ENCODE data around the gene KDM4C. TPM values are rescaled to one million over a fixed set of nuclear protein-coding genes. Genes with fewer than 3 reads are reported as not detected.
"Not testable (repeated sequence)": the region's sequence is repeated elsewhere in the genome, so short reads cannot be mapped to it uniquely, and the experiment has no call there.

The KDM4C gene
- total and polyA plus RNA-seq, 5 donors from 2014 or later, result 27.9 to 99.0 (median 32.0) TPM

DNA sequence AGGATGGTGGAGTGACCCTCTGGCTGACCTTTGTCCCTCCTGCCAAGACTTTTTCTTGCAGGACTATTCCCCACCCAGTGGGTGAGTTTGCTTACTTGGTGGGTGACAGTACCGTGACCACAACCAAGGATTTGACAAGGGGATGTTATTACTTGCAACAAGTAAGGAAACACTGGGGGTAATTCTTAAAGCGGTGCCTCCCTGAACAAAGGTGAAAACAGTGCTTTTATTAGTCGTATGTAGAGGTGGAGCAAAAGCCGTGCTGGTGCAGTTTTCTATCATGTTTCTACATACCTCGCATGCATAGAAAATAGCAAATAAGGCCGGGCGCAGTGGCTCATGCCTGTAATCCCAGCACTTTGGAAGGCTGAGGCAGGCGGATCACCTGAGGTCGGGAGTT, 41.0 kb upstream of the KDM4C start:
- H3K4me3 Mint-ChIP-seq, result peak overlapping the region; percentile 2 to 89 (median 87)
- H3K36me3 ChIP-seq (ENCODE audit: control insufficient read depth, insufficient read depth, low read length), result no peaks in the 10 kb centered on the region
- no peaks in the 10 kb centered on the region for H3K27me3 Mint-ChIP-seq
- no peaks in the 10 kb centered on the region for H3K27me3 ChIP-seq (ENCODE audit: control insufficient read depth, insufficient read depth, low read length)
- no peaks in the 10 kb centered on the region for H3K9me3 ChIP-seq (ENCODE audit: control insufficient read depth in 2 of 2, low read length in 2 of 2)
- DNase-seq (no peak), ATAC-seq (ENCODE audit: low read depth in 2 of 2) (no peak)
- H3K36me3 Mint-ChIP-seq, result no peaks in the 10 kb centered on the region
- H3K9me3 Mint-ChIP-seq, result peaks cover 0 to 1% (median 0%) of the 10 kb centered on the region in 7 donors
- peak overlapping the region; percentile 58 for H3K27ac ChIP-seq (ENCODE audit: insufficient read depth, low read length, poor library complexity, severe bottlenecking)
- peak overlapping the region; percentile 60 for H3K4me3 ChIP-seq (ENCODE audit: low read depth, low read length)
- peaks cover 0 to 10% (median 4%) of the 10 kb centered on the region in 4 donors for H3K4me1 Mint-ChIP-seq
- H3K4me1 ChIP-seq (ENCODE audit: control insufficient read depth, insufficient read depth, low read length, poor library complexity, severe bottlenecking), result peaks cover 8% of the 10 kb centered on the region
- peak overlapping the region; percentile 86 to 91 (median 90) for H3K27ac Mint-ChIP-seq

DNA sequence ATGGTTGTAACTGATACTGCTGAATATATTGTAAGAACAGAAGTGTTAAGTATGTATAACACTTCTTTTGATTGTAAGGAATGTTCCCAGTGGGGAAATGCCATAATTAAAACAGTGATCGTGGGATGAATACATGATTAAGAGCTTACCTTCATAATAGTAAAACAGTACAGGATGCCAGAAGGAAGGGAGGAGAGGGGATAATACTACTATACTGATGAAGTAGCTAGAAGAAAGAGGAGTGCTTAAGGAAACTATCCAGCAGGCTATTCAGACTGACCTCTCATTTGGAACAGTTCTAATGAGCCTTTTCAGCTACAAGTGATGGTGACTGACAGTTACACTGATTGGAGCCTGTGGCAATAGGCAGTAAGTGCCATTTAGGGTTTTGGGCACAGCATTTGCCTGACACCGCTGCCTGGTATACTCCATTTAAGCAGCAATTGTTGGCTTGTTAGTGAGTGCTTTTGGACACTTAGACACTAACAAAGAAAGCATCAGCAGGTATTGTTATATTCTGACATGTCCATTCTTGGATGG, 33.8 kb upstream of the KDM4C start:
- DNase-seq (no peak), ATAC-seq (ENCODE audit: low read depth in 2 of 2) (no peak)
- Mint-ChIP-seq H3K4me3 (no peak overlapping the region), H3K36me3 (no peaks in the 10 kb centered on the region), H3K27ac (peak overlapping the region in 1 of 3 donors; percentile 39), H3K9me3 (no peaks in the 10 kb centered on the region), H3K27me3 (no peaks in the 10 kb centered on the region), H3K4me1 (peaks cover 0 to 4% (median 0%) of the 10 kb centered on the region in 4 donors)
- Histone ChIP-seq H3K4me1 (ENCODE audit: control insufficient read depth, insufficient read depth, low read length, poor library complexity, severe bottlenecking) (no peaks in the 10 kb centered on the region), H3K4me3 (ENCODE audit: low read depth, low read length) (no peak overlapping the region), H3K36me3 (ENCODE audit: control insufficient read depth, insufficient read depth, low read length) (no peaks in the 10 kb centered on the region), H3K27ac (ENCODE audit: insufficient read depth, low read length, poor library complexity, severe bottlenecking) (no peak overlapping the region), H3K9me3 (ENCODE audit: control insufficient read depth in 2 of 2, low read length in 2 of 2) (no peaks in the 10 kb centered on the region), H3K27me3 (ENCODE audit: control insufficient read depth, insufficient read depth, low read length) (no peaks in the 10 kb centered on the region)

DNA sequence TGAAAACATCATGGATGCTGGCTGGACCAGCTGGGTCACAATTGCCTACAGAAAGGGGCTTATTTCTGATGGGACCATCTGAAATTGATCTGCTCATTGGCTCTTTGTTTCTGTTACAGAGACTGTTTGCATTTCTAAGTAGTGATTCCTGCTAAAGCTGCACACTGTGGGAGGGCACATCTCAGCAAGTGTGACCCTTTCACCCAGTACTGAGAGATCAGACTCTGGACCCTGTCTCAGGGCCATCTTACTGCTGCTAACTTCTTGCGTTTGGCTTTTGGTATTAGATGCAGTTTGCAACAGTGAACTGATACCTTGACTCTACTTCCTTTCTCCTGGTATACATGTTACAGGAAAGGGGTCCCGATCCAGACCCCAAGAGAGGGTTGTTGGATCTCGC, 24.5 kb upstream of the KDM4C start:
- ATAC-seq (ENCODE audit: low read depth in 2 of 2) (no peak), DNase-seq (no peak)
- Mint-ChIP-seq H3K9me3 (no peaks in the 10 kb centered on the region), H3K27me3 (no peaks in the 10 kb centered on the region), H3K36me3 (no peaks in the 10 kb centered on the region), H3K4me3 (no peak overlapping the region), H3K27ac (no peak overlapping the region), H3K4me1 (peaks cover 0 to 2% (median 0%) of the 10 kb centered on the region in 4 donors)
- no peaks in the 10 kb centered on the region for H3K4me1 ChIP-seq (ENCODE audit: control insufficient read depth, insufficient read depth, low read length, poor library complexity, severe bottlenecking)
- no peaks in the 10 kb centered on the region for H3K27me3 ChIP-seq (ENCODE audit: control insufficient read depth, insufficient read depth, low read length)
- H3K36me3 ChIP-seq (ENCODE audit: control insufficient read depth, insufficient read depth, low read length), result no peaks in the 10 kb centered on the region
- no peak overlapping the region for H3K4me3 ChIP-seq (ENCODE audit: low read depth, low read length)
- no peak overlapping the region for H3K27ac ChIP-seq (ENCODE audit: insufficient read depth, low read length, poor library complexity, severe bottlenecking)
- no peaks in the 10 kb centered on the region for H3K9me3 ChIP-seq (ENCODE audit: control insufficient read depth in 2 of 2, low read length in 2 of 2)

DNA sequence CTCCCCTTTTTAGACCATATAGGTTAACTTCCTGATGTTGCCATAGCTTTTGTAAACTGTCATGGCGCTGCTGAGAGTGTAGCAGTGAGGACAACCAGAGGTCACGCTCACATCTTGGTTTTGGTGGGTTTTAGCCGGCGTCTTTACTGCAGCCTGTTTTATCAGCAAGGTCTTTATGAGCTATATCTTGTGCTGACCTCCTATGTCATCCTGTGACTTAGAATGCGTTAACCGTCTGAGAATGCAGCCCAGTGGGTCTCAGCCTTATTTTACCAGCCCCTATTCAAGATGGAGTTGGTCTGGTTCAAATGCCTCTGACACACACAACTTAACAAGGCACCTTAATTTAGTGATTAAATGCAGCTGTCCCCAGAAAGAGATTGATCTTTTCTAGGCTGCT, 23.9 kb upstream of the KDM4C start:
- no peak overlapping the region for H3K4me3 ChIP-seq (ENCODE audit: low read depth, low read length)
- Mint-ChIP-seq H3K36me3 (no peaks in the 10 kb centered on the region), H3K4me1 (peaks cover 0 to 2% (median 0%) of the 10 kb centered on the region in 4 donors), H3K27me3 (no peaks in the 10 kb centered on the region), H3K4me3 (no peak overlapping the region), H3K27ac (no peak overlapping the region), H3K9me3 (peaks cover 0 to 1% (median 0%) of the 10 kb centered on the region in 7 donors)
- DNase-seq, result no peak
- no peaks in the 10 kb centered on the region for H3K4me1 ChIP-seq (ENCODE audit: control insufficient read depth, insufficient read depth, low read length, poor library complexity, severe bottlenecking)
- no peaks in the 10 kb centered on the region for H3K27me3 ChIP-seq (ENCODE audit: control insufficient read depth, insufficient read depth, low read length)
- ATAC-seq (ENCODE audit: low read depth in 2 of 2), result no peak
- H3K9me3 ChIP-seq (ENCODE audit: control insufficient read depth in 2 of 2, low read length in 2 of 2), result no peaks in the 10 kb centered on the region
- no peak overlapping the region for H3K27ac ChIP-seq (ENCODE audit: insufficient read depth, low read length, poor library complexity, severe bottlenecking)
- H3K36me3 ChIP-seq (ENCODE audit: control insufficient read depth, insufficient read depth, low read length), result no peaks in the 10 kb centered on the region

DNA sequence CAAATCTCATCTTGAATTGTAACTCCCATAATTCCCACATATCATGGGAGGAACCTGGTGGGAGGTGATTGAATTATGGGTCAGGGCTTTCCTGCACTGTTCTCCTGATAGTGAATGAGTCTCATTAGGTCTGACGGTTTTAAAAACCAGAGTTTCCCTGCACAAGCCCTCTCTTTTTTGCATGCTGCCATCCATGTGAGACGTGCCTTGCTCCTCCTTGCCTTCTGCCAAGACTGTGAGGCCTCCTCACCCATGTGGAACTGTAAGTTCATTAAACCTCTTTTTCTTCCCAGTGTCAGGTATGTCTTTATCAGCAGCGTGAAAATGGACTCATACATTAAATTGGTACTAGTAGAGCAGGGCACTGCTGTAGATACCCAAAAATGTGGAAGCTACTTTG, 22.4 kb upstream of the KDM4C start:
- H3K27ac Mint-ChIP-seq, result no peak overlapping the region
- H3K4me1 Mint-ChIP-seq, result peaks cover 0 to 4% (median 0%) of the 10 kb centered on the region in 4 donors
- Histone ChIP-seq H3K36me3 (ENCODE audit: control insufficient read depth, insufficient read depth, low read length) (no peaks in the 10 kb centered on the region), H3K9me3 (ENCODE audit: control insufficient read depth in 2 of 2, low read length in 2 of 2) (no peaks in the 10 kb centered on the region), H3K4me3 (ENCODE audit: low read depth, low read length) (no peak overlapping the region), H3K4me1 (ENCODE audit: control insufficient read depth, insufficient read depth, low read length, poor library complexity, severe bottlenecking) (no peaks in the 10 kb centered on the region), H3K27me3 (ENCODE audit: control insufficient read depth, insufficient read depth, low read length) (no peaks in the 10 kb centered on the region), H3K27ac (ENCODE audit: insufficient read depth, low read length, poor library complexity, severe bottlenecking) (no peak overlapping the region)
- ATAC-seq (ENCODE audit: low read depth in 2 of 2) (no peak), DNase-seq (no peak)
- H3K4me3 Mint-ChIP-seq, result no peak overlapping the region
- H3K9me3 Mint-ChIP-seq, result peaks cover 0 to 2% (median 0%) of the 10 kb centered on the region in 7 donors
- no peaks in the 10 kb centered on the region for H3K36me3 Mint-ChIP-seq
- no peaks in the 10 kb centered on the region for H3K27me3 Mint-ChIP-seq

DNA sequence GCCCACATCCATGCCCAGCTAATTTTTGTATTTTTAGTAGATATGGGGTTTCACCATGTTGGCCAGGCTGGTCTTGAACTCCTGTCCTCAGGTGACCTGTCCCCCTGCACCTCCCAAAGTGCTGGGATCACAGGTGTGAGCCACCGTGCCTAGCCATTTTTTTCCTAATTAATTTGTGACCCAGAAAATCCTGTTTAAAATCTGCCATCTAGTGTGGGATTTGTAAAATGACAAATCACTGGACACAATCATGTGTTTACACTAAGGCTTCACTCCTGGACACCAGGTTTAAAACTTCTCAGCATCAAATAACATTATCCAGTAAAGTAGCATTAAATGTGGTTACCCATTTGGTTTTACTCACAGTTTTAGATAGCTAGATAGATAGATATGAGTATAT, 18.6 kb upstream of the KDM4C start:
- Histone ChIP-seq H3K4me1 (ENCODE audit: control insufficient read depth, insufficient read depth, low read length, poor library complexity, severe bottlenecking) (no peaks in the 10 kb centered on the region), H3K27me3 (ENCODE audit: control insufficient read depth, insufficient read depth, low read length) (peaks cover 2% of the 10 kb centered on the region), H3K4me3 (ENCODE audit: low read depth, low read length) (no peak overlapping the region), H3K36me3 (ENCODE audit: control insufficient read depth, insufficient read depth, low read length) (no peaks in the 10 kb centered on the region), H3K9me3 (ENCODE audit: control insufficient read depth in 2 of 2, low read length in 2 of 2) (no peaks in the 10 kb centered on the region), H3K27ac (ENCODE audit: insufficient read depth, low read length, poor library complexity, severe bottlenecking) (no peak overlapping the region)
- no peak overlapping the region for H3K4me3 Mint-ChIP-seq
- H3K9me3 Mint-ChIP-seq, result peaks cover 0 to 2% (median 0%) of the 10 kb centered on the region in 7 donors
- no peaks in the 10 kb centered on the region for H3K36me3 Mint-ChIP-seq
- H3K4me1 Mint-ChIP-seq, result peaks cover 0 to 4% (median 0%) of the 10 kb centered on the region in 4 donors
- no peak for ATAC-seq (ENCODE audit: low read depth in 2 of 2)
- no peaks in the 10 kb centered on the region for H3K27me3 Mint-ChIP-seq
- no peak overlapping the region for H3K27ac Mint-ChIP-seq
- no peak for DNase-seq

DNA sequence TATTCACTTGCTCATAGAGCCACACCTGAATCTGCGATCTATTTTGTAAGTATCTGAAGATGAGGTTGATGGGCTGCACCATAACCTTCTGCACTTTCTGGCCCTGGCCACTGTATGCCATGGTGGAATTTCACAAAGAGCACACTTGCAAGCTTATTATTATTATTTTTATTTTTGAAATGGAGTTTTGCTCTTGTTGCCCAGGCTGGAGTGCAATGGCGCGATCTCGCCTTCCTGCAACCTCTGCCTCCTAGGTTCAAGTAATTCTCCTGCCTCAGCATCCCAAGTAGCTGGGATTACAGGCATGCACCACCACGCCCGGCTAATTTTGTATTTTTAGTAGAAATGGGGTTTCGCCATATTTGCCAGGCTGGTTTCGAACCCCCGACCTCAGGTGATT, 8.9 kb upstream of the KDM4C start:
- H3K27me3 Mint-ChIP-seq, H3K27ac Mint-ChIP-seq: not testable (repeated sequence)

DNA sequence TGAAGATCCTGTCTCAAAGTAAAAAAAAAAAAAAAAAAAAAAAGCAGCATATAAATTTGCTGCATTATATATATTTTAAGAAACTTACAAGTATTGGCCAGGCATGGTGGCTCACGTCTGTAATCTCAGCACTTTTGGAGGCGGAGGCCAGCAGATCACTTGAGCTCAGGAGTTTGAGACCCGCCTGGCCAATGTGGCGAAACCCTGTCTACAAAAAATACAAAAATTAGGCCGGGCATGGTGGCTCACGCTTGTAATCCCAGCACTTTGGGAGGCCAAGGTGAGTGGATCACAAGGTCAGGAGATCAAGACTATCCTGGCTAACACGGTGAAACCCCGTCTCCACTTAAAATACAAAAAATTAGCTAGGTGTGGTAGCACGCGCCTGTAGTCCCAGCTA, 2.9 kb upstream of the KDM4C start:
- not testable (repeated sequence) for ATAC-seq (ENCODE audit: low read depth in 2 of 2); H3K9me3 ChIP-seq (ENCODE audit: control insufficient read depth in 2 of 2, low read length in 2 of 2); H3K4me3 ChIP-seq (ENCODE audit: low read depth, low read length); H3K36me3 ChIP-seq (ENCODE audit: control insufficient read depth, insufficient read depth, low read length); DNase-seq; H3K27me3 ChIP-seq (ENCODE audit: control insufficient read depth, insufficient read depth, low read length); H3K27ac ChIP-seq (ENCODE audit: insufficient read depth, low read length, poor library complexity, severe bottlenecking); H3K9me3 Mint-ChIP-seq; H3K36me3 Mint-ChIP-seq
- H3K4me1 ChIP-seq (ENCODE audit: control insufficient read depth, insufficient read depth, low read length, poor library complexity, severe bottlenecking), result peaks cover 28% of the 10 kb centered on the region
- Mint-ChIP-seq H3K27ac (peak overlapping the region in 1 of 3 donors; percentile 55), H3K4me3 (peak overlapping the region in 1 of 4 donors; percentile 48), H3K4me1 (peaks cover 12 to 36% (median 26%) of the 10 kb centered on the region in 4 donors), H3K27me3 (peaks cover 10% of the 10 kb centered on the region)

More for the DNA sequence above, 8.9 kb upstream of the KDM4C start:
- H3K4me3 ChIP-seq (ENCODE audit: low read depth, low read length); H3K27ac ChIP-seq (ENCODE audit: insufficient read depth, low read length, poor library complexity, severe bottlenecking); H3K9me3 Mint-ChIP-seq; H3K4me3 Mint-ChIP-seq; H3K4me1 ChIP-seq (ENCODE audit: control insufficient read depth, insufficient read depth, low read length, poor library complexity, severe bottlenecking); ATAC-seq (ENCODE audit: low read depth in 2 of 2); H3K9me3 ChIP-seq (ENCODE audit: control insufficient read depth in 2 of 2, low read length in 2 of 2); H3K36me3 Mint-ChIP-seq; H3K36me3 ChIP-seq (ENCODE audit: control insufficient read depth, insufficient read depth, low read length); H3K27me3 ChIP-seq (ENCODE audit: control insufficient read depth, insufficient read depth, low read length); DNase-seq: not testable (repeated sequence)
- peaks cover 10 to 13% (median 12%) of the 10 kb centered on the region in 4 donors for H3K4me1 Mint-ChIP-seq

Measured in CD4-positive, CD25-positive, alpha-beta regulatory T cell (primary cell).